HG03280 (cell line): ENCODE data around the gene GNG8.

Experiments
- ATAC-seq: cut with Tn5 transposase; IDR thresholded peaks from one replicate; pipeline ENCODE4 v1.9.1; 2021; ENCODE audit warnings: mild to moderate bottlenecking, moderate library complexity; ENCODE audit not compliant: unreplicated experiment

The GNG8 gene

GRCh38 chr19:46605356-46605821 lies 30.6 kb downstream of the GNG8 start:
- ATAC-seq, result no peak

- no peak for ATAC-seq
Measured at GRCh38 chr19:46604781-46605355, 31.1 kb downstream of the GNG8 start.

GRCh38 chr19:46603752-46604231 lies 32.2 kb downstream of the GNG8 start:
- no peak for ATAC-seq

- no peak for ATAC-seq
Measured at GRCh38 chr19:46603195-46603637, 32.8 kb downstream of the GNG8 start.

- no peak for ATAC-seq
Measured at GRCh38 chr19:46602392-46603194, 33.4 kb downstream of the GNG8 start.

GRCh38 chr19:46601318-46602224 lies 34.4 kb downstream of the GNG8 start, which contains the start of gene CALM3:
CALM3 (plus strand) TSS chr19:46601330; CDS start chr19:46601435, 105 bp downstream.
- ATAC-seq, result no peak

- peak; percentile 77 for ATAC-seq
Measured at GRCh38 chr19:46600384-46601317, 35.4 kb downstream of the GNG8 start.

GRCh38 chr19:46599716-46600373 lies 36.2 kb downstream of the GNG8 start:
- ATAC-seq, result no peak

- ATAC-seq, result no peak
Measured at GRCh38 chr19:46598372-46598917, 37.6 kb downstream of the GNG8 start.

- no peak for ATAC-seq
Measured at GRCh38 chr19:46596008-46596407, 40.0 kb downstream of the GNG8 start.

- no peak for ATAC-seq
Measured at GRCh38 chr19:46591870-46592269, 44.1 kb downstream of the GNG8 start.

GRCh38 chr19:46591254-46591653 lies 44.7 kb downstream of the GNG8 start:
- ATAC-seq, result no peak

- ATAC-seq, result no peak
Measured at GRCh38 chr19:46587861-46588260, 48.1 kb downstream of the GNG8 start.

- ATAC-seq, result no peak
Measured at GRCh38 chr19:46586294-46586693, 49.7 kb downstream of the GNG8 start.

- ATAC-seq, result no peak
Measured at GRCh38 chr19:46585539-46585938, 50.5 kb downstream of the GNG8 start.
